HepG2 (cell line): ENCODE results near the gene ADGRL3. TPM values are rescaled to one million over a fixed set of nuclear protein-coding genes. Genes with fewer than 3 reads are reported as not detected.

ENCODE experiments used
- ATAC-seq: fragments of 200-7000 bp; cut with Tn5 transposase; 3 replicates; pipeline ENCODE4 v1.9.1; 2020; ENCODE audit warnings: mild to moderate bottlenecking, moderate library complexity
- BruUV-seq: library from RNA; stranded (reverse); fragments of 400-500 nt; replicated peaks from 2 replicates; lab custom pipeline; 2021; lab: Mats Ljungman, UMichigan
- CTCF ChIA-PET: fragments of 300-600 bp; formaldehyde crosslinking; extraction: SDS; loops from one replicate; lab custom pipeline; 2021; ENCODE audit warnings: low total read pairs, inconsistent platforms, low intra/inter-chr PET ratio; lab: Yijun Ruan, JAX
- POLR2A ChIA-PET: fragments of 350-600 bp; sonication (Branson Sonifier 250); formaldehyde crosslinking; loops from one replicate; lab custom pipeline; 2020; ENCODE audit warnings: antibody characterized with exemption, inconsistent platforms; lab: Yijun Ruan, JAX
- DNase-seq: peaks from one replicate; pipeline ENCODE4 v3.0.0-alpha.2; 2015; ENCODE audit warnings: low spot score
- FAIRE-seq: peaks from 3 replicates; lab custom pipeline; 2011; peaks lifted over from hg19 to GRCh38; lab: Jason Lieb, UNC
- H2AFZ ChIP-seq: one replicate; pipeline ENCODE4 v1.6.1; 2011; ENCODE audit warnings: low read length, inconsistent platforms
- H3K27ac ChIP-seq: fragments of 300-600 bp; 3 replicates; pipeline ENCODE4 v1.8.0; 2011; ENCODE audit warnings: mixed run types, mild to moderate bottlenecking, mixed read lengths, low read length, inconsistent platforms; ENCODE audit not compliant: insufficient read depth; ENCODE audit errors: extremely low read length
- H3K27me3 ChIP-seq, 2 experiments: fragments of 200-600 bp in 1 of 2; 2 replicates in 1 of 2; 3 replicates in 1 of 2; pipeline versions ENCODE4 v1.6.0 to v1.8.0; 2011; ENCODE audit warnings: low read length in 2 of 2, mild to moderate bottlenecking in 2 of 2, moderate library complexity in 2 of 2, inconsistent platforms in 1 of 2; ENCODE audit not compliant: insufficient read depth in 2 of 2, control insufficient read depth in 1 of 2
- H3K36me3 ChIP-seq, 2 experiments: fragments of 200-600 bp in 1 of 2; replicated peaks in 1 of 2; 2 replicates in 1 of 2; 3 replicates in 1 of 2; pipeline versions ENCODE4 v1.5.1 to v1.8.0; 2011; ENCODE audit warnings: low read length in 2 of 2, inconsistent platforms in 1 of 2; ENCODE audit not compliant: insufficient read depth in 2 of 2, control insufficient read depth in 1 of 2
- H3K4me1 ChIP-seq: 2 replicates; pipeline ENCODE4 v1.5.1; 2012; ENCODE audit warnings: low read length, inconsistent platforms; ENCODE audit not compliant: insufficient read depth
- H3K4me2 ChIP-seq: 2 replicates; pipeline ENCODE4 v1.6.0; 2011; ENCODE audit warnings: low read depth, low read length, inconsistent platforms
- H3K4me3 ChIP-seq, 3 experiments: fragments of 200-600 bp in 1 of 3; sonication (generic), shearing (Covaris generic) in 1 of 3; replicated peaks in 1 of 3; 2 replicates each; pipeline ENCODE4 v1.5.1; 2011 to 2016; ENCODE audit warnings: low read length in 3 of 3, inconsistent platforms in 2 of 3, low read depth in 2 of 3, mild to moderate bottlenecking in 2 of 3, control low read depth in 1 of 3, mixed read lengths in 1 of 3; ENCODE audit not compliant: insufficient read depth in 1 of 3
- H3K79me2 ChIP-seq: one replicate; pipeline ENCODE4 v1.6.1; 2011; ENCODE audit warnings: low read length, inconsistent platforms; ENCODE audit not compliant: insufficient read depth
- H3K9ac ChIP-seq: 2 replicates; pipeline ENCODE4 v1.6.0; 2011; ENCODE audit warnings: mild to moderate bottlenecking, low read depth, low read length, inconsistent platforms; ENCODE audit not compliant: insufficient read depth
- H3K9me3 ChIP-seq: 2 replicates; pipeline ENCODE4 v1.5.1; 2012; ENCODE audit warnings: mild to moderate bottlenecking, low read length
- H4K20me1 ChIP-seq: 2 replicates; pipeline ENCODE4 v1.6.0; 2011; ENCODE audit warnings: inconsistent platforms, mild to moderate bottlenecking, low read length, moderate library complexity; ENCODE audit not compliant: insufficient read depth
- MAFF ChIP-seq: IDR thresholded peaks from 2 replicates; pipeline ENCODE4 v1.6.1; 2011; ENCODE audit warnings: low read depth, low read length, improper control_type of control experiment
- MAFK ChIP-seq, 2 experiments: IDR thresholded peaks in 1 of 2; conservative IDR thresholded peaks in 1 of 2; 2 replicates each; pipeline ENCODE4 v1.6.1; 2011; ENCODE audit warnings: improper control_type of control experiment in 2 of 2, low read length in 2 of 2
- POLR2G ChIP-seq: fragments of 200-400 bp; formaldehyde crosslinking; IDR thresholded peaks from 2 replicates; pipeline ENCODE4 v1.6.1; 2018; ENCODE audit warnings: mild to moderate bottlenecking, low read depth, low read length, moderate library complexity
- SALL1 ChIP-seq: sonication (generic); formaldehyde crosslinking; IDR thresholded peaks from 2 replicates; pipeline ENCODE4 v1.8.0; 2022; ENCODE audit warnings: mild to moderate bottlenecking, missing genetic modification reagents
- WGBS: methylation state at CpG from one replicate; pipeline ENCODE4 v1.1.6; 2017; ENCODE audit warnings: low lambda C conversion rate; 5-methylcytosine and 5-hydroxymethylcytosine counted together
- in situ Hi-C: cut with HindIII; loops from 2 replicates; pipeline ENCODE4 v1.10.0; 2017; ENCODE audit warnings: low pct_unique_long_range_greater_than_20kb; ENCODE audit not compliant: extremely low pct_ligation_motif_present
- intact Hi-C: fragments of 100-400 bp; cut with micrococcal nuclease; formaldehyde crosslinking; loops from one replicate; pipeline ENCODE4 v1.10.0; 2022; ENCODE audit not compliant: unreplicated experiment
- polyA plus RNA-seq, 8 experiments: library from polyadenylated mRNA; depleted of rRNA in 3 of 8; stranded (reverse) in 7 of 8; unstranded in 1 of 8; fragments of >200 nt; fragmentation: Illumina TruSeq in 4 of 8; extraction: Trizol in 4 of 8; gene quantifications; 2 replicates each; pipeline versions ENCODE4 v1.2.1 to v1.2.3, GENCODE V29; 2011 to 2016; ENCODE audit warnings: low read depth in 4 of 8, missing spikeins in 1 of 8, mixed read lengths in 1 of 8; ENCODE audit not compliant: insufficient read depth in 1 of 8
- total RNA-seq, 5 experiments: library from RNA; depleted of rRNA; stranded (reverse); fragments of >200 nt; fragmentation: Illumina TruSeq; extraction: Trizol; gene quantifications; 2 replicates each; pipeline ENCODE4 v1.2.3, GENCODE V29; 2016; ENCODE audit warnings: low read depth in 1 of 5
- TF ChIP-seq, protein P1 (sequence below), 2 experiments: sonication (generic) in 1 of 2; formaldehyde crosslinking in 1 of 2; IDR thresholded peaks; 2 replicates each; pipeline versions ENCODE4 v1.4.0 to v1.6.1; 2016 to 2020; ENCODE audit warnings: borderline replicate concordance in 1 of 2, low read depth in 1 of 2, mild to moderate bottlenecking in 1 of 2, missing genetic modification reagents in 1 of 2

Gene ADGRL3
- total and polyA plus RNA-seq, 2 of the 13 experiments (the other 11 are each of a cell fraction or from before 2014, with no cell fraction given), result 0.04 to 0.05 TPM

DNA sequence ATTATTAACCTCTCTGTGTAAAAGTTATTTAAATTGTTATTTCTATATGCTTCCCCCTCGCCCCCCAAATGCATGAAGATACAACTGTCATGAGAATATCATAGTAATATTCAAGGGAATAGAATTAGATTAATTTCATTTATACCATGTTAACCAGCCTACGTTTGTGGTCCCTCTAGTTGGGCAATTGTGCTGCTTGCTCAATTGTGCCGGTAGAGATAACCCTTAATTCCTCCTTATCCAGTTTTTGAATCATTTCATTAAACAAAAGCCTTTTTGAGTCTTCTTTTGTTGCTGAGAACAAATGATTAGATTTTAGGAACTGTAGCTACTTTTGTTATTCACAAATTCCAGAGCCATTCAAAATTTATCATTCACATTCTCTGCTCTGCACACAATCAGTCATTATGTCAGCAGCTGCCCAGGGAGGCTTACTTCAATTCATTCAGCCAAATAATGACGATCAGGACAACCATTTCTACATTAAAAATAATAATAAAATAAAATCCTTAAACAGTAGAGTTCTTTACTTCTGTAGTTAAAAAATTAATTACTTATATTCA, 98.1 kb downstream of the ADGRL3 start:
- H3K4me3 ChIP-seq, result no peak overlapping the region
- no TSS peak for BruUV-seq
- ChIA-PET POLR2A (no interaction called here), CTCF (no interaction called here)
- no peaks in the 10 kb centered on the region for H3K9me3 ChIP-seq
- no peaks in the 10 kb centered on the region for H3K79me2 ChIP-seq
- H2AFZ ChIP-seq, result no peak overlapping the region
- intact Hi-C loops (no loop called here), in situ Hi-C loops (no loop called here)
- no peaks in the 10 kb centered on the region for H4K20me1 ChIP-seq
- H3K27me3 ChIP-seq, result no peaks in the 10 kb centered on the region
- WGBS, result 3% methylated on average over 4 of the region's 4 CpGs
- ATAC-seq (no peak), DNase-seq (no peak), FAIRE-seq (no peak)
- no peak overlapping the region for H3K4me2 ChIP-seq
- no peaks in the 10 kb centered on the region for H3K36me3 ChIP-seq
- H3K9ac ChIP-seq, result no peak overlapping the region
- no peaks in the 10 kb centered on the region for H3K4me1 ChIP-seq
- no peak overlapping the region for H3K27ac ChIP-seq
- no peak for TF ChIP-seq SALL1
- TF ChIP-seq, protein P1, sequence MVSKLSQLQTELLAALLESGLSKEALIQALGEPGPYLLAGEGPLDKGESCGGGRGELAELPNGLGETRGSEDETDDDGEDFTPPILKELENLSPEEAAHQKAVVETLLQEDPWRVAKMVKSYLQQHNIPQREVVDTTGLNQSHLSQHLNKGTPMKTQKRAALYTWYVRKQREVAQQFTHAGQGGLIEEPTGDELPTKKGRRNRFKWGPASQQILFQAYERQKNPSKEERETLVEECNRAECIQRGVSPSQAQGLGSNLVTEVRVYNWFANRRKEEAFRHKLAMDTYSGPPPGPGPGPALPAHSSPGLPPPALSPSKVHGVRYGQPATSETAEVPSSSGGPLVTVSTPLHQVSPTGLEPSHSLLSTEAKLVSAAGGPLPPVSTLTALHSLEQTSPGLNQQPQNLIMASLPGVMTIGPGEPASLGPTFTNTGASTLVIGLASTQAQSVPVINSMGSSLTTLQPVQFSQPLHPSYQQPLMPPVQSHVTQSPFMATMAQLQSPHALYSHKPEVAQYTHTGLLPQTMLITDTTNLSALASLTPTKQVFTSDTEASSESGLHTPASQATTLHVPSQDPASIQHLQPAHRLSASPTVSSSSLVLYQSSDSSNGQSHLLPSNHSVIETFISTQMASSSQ (IDR thresholded peaks at IDR 0.05; ENCODE audit: low read depth), result no peak
- TF ChIP-seq, protein P1 (CRISPR knock-in tag; IDR thresholded peaks at IDR 0.05; ENCODE audit: borderline replicate concordance), result no peak

DNA sequence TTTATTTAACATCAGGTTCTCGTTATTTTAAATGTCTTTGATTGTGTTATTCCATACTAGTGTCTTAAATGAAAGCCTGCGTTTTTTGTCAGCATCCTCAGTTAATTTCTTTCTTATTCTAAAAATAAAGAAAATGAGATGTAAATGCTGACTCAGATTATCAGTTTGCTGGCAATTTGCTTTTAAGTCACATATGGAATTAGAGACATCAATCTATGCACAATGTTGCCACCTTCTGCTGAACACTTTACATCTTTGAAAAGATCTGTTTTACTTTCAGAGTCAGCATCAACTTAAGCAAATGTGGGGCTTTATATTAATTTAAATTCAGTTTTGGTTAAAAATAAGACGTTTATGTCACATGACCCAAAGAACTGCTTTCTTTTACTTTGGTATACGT, 99.2 kb downstream of the ADGRL3 start:
- in situ Hi-C loops, result no loop called here
- 2% methylated on average over 4 of the region's 4 CpGs for WGBS
- Histone ChIP-seq H2AFZ (no peak overlapping the region), H3K79me2 (no peaks in the 10 kb centered on the region), H4K20me1 (no peaks in the 10 kb centered on the region), H3K4me3 (no peak overlapping the region), H3K4me1 (no peaks in the 10 kb centered on the region), H3K27me3 (no peaks in the 10 kb centered on the region), H3K27ac (no peak overlapping the region), H3K9ac (no peak overlapping the region), H3K9me3 (no peaks in the 10 kb centered on the region), H3K36me3 (no peaks in the 10 kb centered on the region), H3K4me2 (no peak overlapping the region)
- FAIRE-seq (no peak), ATAC-seq (no peak), DNase-seq (no peak)
- ChIA-PET POLR2A (no interaction called here), CTCF (no interaction called here)
- intact Hi-C loops, result no loop called here
- no TSS peak for BruUV-seq
- TF ChIP-seq MAFK (conservative IDR thresholded peaks at IDR 0.05 in 1 of 2, IDR thresholded peaks at IDR 0.05 in 1 of 2; ENCODE audit: low read length in 2 of 2) (peak; percentile 79 to 90), MAFF (peak; percentile 80), POLR2G (no peak)
- TF ChIP-seq, protein P1 (IDR thresholded peaks at IDR 0.05; ENCODE audit: low read depth), result no peak
- TF ChIP-seq, protein P1 (CRISPR knock-in tag; IDR thresholded peaks at IDR 0.05; ENCODE audit: borderline replicate concordance), result no peak
